H1 (cell line): ENCODE measurements around the gene LYPD6.

Experiments used
- POLR2A ChIP-seq, 2 experiments: IDR thresholded peaks; 1 replicate in 1 of 2; 2 replicates in 1 of 2; pipeline ENCODE4 v1.6.1; 2011; ENCODE audit warnings: low read depth in 2 of 2, low read length in 2 of 2, mild to moderate bottlenecking in 2 of 2; ENCODE audit errors: control extremely low read depth in 1 of 2
- POLR2AphosphoS5 ChIP-seq: IDR thresholded peaks from 2 replicates; pipeline ENCODE4 v1.6.1; 2011; ENCODE audit warnings: low read depth, low read length
- RAD21 ChIP-seq, 2 experiments: IDR thresholded peaks in 1 of 2; conservative IDR thresholded peaks in 1 of 2; 2 replicates each; pipeline ENCODE4 v1.6.1; 2011; ENCODE audit warnings: low read depth in 2 of 2, low read length in 2 of 2, improper control_type of control experiment in 1 of 2, inconsistent platforms in 1 of 2, mild to moderate bottlenecking in 1 of 2, moderate library complexity in 1 of 2
- SIRT6 ChIP-seq: IDR thresholded peaks from one replicate; pipeline ENCODE4 v1.7.1; 2012; ENCODE audit warnings: low read length, inconsistent platforms
- TCF12 ChIP-seq: IDR thresholded peaks from 2 replicates; pipeline ENCODE4 v1.6.1; 2011; ENCODE audit warnings: low read depth, mild to moderate bottlenecking, low read length
- TF ChIP-seq, protein P1 (sequence below), 3 experiments: IDR thresholded peaks; 1 replicate in 2 of 3; 2 replicates in 1 of 3; pipeline versions ENCODE4 v1.5.1 to v1.6.1; 2011; ENCODE audit warnings: low read length in 3 of 3, mild to moderate bottlenecking in 3 of 3, inconsistent platforms in 2 of 3, low read depth in 1 of 3, moderate library complexity in 1 of 3; ENCODE audit not compliant: insufficient read depth in 1 of 3; ENCODE audit errors: control extremely low read depth in 1 of 3
- TF ChIP-seq, protein P2 (sequence below): IDR thresholded peaks from 2 replicates; pipeline ENCODE4 v1.6.1; 2012; ENCODE audit warnings: low read length, inconsistent platforms
- TF ChIP-seq, protein P3 (sequence below): IDR thresholded peaks from 2 replicates; pipeline ENCODE4 v1.6.1; 2012; ENCODE audit warnings: inconsistent platforms

DNA sequence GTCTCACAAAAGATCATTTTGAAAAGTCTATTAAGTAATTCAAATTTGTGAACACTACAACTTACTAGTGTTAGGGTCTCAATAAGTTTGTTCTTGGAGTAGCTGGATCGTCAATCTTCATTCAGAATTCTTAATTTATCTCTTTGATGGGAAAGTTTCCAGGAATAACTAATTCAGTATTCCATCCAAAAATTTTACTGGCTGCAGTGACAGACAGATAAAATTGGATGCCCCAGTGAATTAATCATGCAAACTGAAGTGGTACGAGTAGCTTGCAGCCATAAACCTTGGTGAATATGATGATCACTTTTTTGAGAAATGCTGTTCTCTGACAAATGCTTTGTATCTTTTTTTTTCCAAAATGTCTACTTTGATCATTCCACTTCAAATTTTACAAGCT is 112.8 kb downstream of the LYPD6 start:
- TF ChIP-seq POLR2A (IDR thresholded peaks at IDR 0.05; ENCODE audit: control extremely low read depth in 1 of 2, low read depth in 2 of 2, low read length in 2 of 2), result no peak
- TF ChIP-seq, protein P1, sequence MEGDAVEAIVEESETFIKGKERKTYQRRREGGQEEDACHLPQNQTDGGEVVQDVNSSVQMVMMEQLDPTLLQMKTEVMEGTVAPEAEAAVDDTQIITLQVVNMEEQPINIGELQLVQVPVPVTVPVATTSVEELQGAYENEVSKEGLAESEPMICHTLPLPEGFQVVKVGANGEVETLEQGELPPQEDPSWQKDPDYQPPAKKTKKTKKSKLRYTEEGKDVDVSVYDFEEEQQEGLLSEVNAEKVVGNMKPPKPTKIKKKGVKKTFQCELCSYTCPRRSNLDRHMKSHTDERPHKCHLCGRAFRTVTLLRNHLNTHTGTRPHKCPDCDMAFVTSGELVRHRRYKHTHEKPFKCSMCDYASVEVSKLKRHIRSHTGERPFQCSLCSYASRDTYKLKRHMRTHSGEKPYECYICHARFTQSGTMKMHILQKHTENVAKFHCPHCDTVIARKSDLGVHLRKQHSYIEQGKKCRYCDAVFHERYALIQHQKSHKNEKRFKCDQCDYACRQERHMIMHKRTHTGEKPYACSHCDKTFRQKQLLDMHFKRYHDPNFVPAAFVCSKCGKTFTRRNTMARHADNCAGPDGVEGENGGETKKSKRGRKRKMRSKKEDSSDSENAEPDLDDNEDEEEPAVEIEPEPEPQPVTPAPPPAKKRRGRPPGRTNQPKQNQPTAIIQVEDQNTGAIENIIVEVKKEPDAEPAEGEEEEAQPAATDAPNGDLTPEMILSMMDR (IDR thresholded peaks at IDR 0.05; ENCODE audit: control extremely low read depth in 1 of 3, insufficient read depth in 1 of 3, low read depth in 1 of 3, low read length in 3 of 3), result no peak
- no peak for TF ChIP-seq RAD21 (IDR thresholded peaks at IDR 0.05 in 1 of 2, conservative IDR thresholded peaks at IDR 0.05 in 1 of 2; ENCODE audit: low read depth in 2 of 2, low read length in 2 of 2)
- TF ChIP-seq POLR2AphosphoS5, result no peak
- TF ChIP-seq SIRT6, result no peak
- TF ChIP-seq TCF12, result no peak
- TF ChIP-seq, protein P2, sequence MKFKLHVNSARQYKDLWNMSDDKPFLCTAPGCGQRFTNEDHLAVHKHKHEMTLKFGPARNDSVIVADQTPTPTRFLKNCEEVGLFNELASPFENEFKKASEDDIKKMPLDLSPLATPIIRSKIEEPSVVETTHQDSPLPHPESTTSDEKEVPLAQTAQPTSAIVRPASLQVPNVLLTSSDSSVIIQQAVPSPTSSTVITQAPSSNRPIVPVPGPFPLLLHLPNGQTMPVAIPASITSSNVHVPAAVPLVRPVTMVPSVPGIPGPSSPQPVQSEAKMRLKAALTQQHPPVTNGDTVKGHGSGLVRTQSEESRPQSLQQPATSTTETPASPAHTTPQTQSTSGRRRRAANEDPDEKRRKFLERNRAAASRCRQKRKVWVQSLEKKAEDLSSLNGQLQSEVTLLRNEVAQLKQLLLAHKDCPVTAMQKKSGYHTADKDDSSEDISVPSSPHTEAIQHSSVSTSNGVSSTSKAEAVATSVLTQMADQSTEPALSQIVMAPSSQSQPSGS, result no peak
- TF ChIP-seq, protein P3, sequence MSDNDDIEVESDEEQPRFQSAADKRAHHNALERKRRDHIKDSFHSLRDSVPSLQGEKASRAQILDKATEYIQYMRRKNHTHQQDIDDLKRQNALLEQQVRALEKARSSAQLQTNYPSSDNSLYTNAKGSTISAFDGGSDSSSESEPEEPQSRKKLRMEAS, result no peak
